ENCODE results near the gene DSP.
A peak's percentile ranks its signal among the peaks of the same experiment; 100 is the strongest.

The DSP gene

GRCh38 chr6:7529141-7529540 lies 12.3 kb upstream of the DSP start:
- ChIA-PET POLR2A (interaction anchor here (1.0 to 2.1 kb wide), 5 partner anchors 9 to 140 kb away, joined by 3 to 10 read pairs (median 6); partner anchors contain the start of genes CAGE1, DSP and RIOK1), CTCF (interaction anchor here (1.6 kb wide), 1 partner anchor 9 kb away, joined by 3 read pairs; no protein-coding TSS in a partner anchor)
- H3K4me3 ChIP-seq (ENCODE audit: low read depth, low read length) = no peak overlapping the region
- no peak for DNase-seq (ENCODE audit: low read depth, low spot score)
- no peak for TF ChIP-seq CTCF (IDR thresholded peaks at IDR 0.05; ENCODE audit: insufficient read depth, low read length, missing control alignments)

GRCh38 chr6:7532232-7532631 lies 9.2 kb upstream of the DSP start:
- ChIA-PET CTCF (no interaction called here), POLR2A (no interaction called here)
- DNase-seq (ENCODE audit: low read depth, low spot score) = no peak
- H3K4me3 ChIP-seq (ENCODE audit: low read depth, low read length) = no peak overlapping the region
- no peak for TF ChIP-seq CTCF (IDR thresholded peaks at IDR 0.05; ENCODE audit: insufficient read depth, low read length, missing control alignments)

GRCh38 chr6:7532821-7533220 lies 8.7 kb upstream of the DSP start:
- H3K4me3 ChIP-seq (ENCODE audit: low read depth, low read length) = no peak overlapping the region
- DNase-seq (ENCODE audit: low read depth, low spot score) = no peak
- CTCF ChIA-PET = no interaction called here
- POLR2A ChIA-PET = no interaction called here
- no peak for TF ChIP-seq CTCF (IDR thresholded peaks at IDR 0.05; ENCODE audit: insufficient read depth, low read length, missing control alignments)

- POLR2A ChIA-PET = no interaction called here
- no peak overlapping the region for H3K4me3 ChIP-seq (ENCODE audit: low read depth, low read length)
- CTCF ChIA-PET = interaction anchor here (1.0 kb wide), 1 partner anchor 10 kb away, joined by 3 read pairs; no protein-coding TSS in a partner anchor
- DNase-seq (ENCODE audit: low read depth, low spot score) = no peak
- TF ChIP-seq CTCF (IDR thresholded peaks at IDR 0.05; ENCODE audit: insufficient read depth, low read length, missing control alignments) = no peak
Observed at GRCh38 chr6:7534192-7534591, 7.3 kb upstream of the DSP start.

- no peak overlapping the region for H3K4me3 ChIP-seq (ENCODE audit: low read depth, low read length)
- ChIA-PET CTCF (interaction anchor here (1.0 kb wide), 1 partner anchor 27 kb away, joined by 3 read pairs; no protein-coding TSS in a partner anchor), POLR2A (no interaction called here)
- no peak for TF ChIP-seq CTCF (IDR thresholded peaks at IDR 0.05; ENCODE audit: insufficient read depth, low read length, missing control alignments)
- DNase-seq (ENCODE audit: low read depth, low spot score) = peak; percentile 38
Observed at GRCh38 chr6:7535498-7535897, 6.0 kb upstream of the DSP start.

- POLR2A ChIA-PET = interaction anchor here (0.6 to 1.1 kb wide), 2 partner anchors 9 to 75 kb away, joined by 3 to 6 read pairs; no protein-coding TSS in a partner anchor
- H3K4me3 ChIP-seq (ENCODE audit: low read depth, low read length) = no peak overlapping the region
- CTCF ChIA-PET = interaction anchor here (1.0 to 1.4 kb wide), 5 partner anchors 9 to 50 kb away, joined by 3 to 4 read pairs (median 3); no protein-coding TSS in a partner anchor
- no peak for DNase-seq (ENCODE audit: low read depth, low spot score)
- no peak for TF ChIP-seq CTCF (IDR thresholded peaks at IDR 0.05; ENCODE audit: insufficient read depth, low read length, missing control alignments)
Observed at GRCh38 chr6:7537565-7538174, 3.8 kb upstream of the DSP start.

Measured in AG04449 (cell line).